H1 (cell line): ENCODE data around the gene P2RY8. TPM values are rescaled to one million over a fixed set of nuclear protein-coding genes. Genes with fewer than 3 reads are reported as not detected.

ENCODE experiments used
- CTCF ChIA-PET: fragments of 300-600 bp; sonication (Branson Sonifier 250); formaldehyde crosslinking; loops from one replicate; lab custom pipeline; 2021; ENCODE audit not compliant: partially characterized antibody; lab: Charles Lee
- POLR2A ChIA-PET: fragments of 300-600 bp; sonication (Branson Sonifier 250); formaldehyde crosslinking; loops from one replicate; lab custom pipeline; 2021; ENCODE audit warnings: inconsistent platforms; ENCODE audit not compliant: partially characterized antibody; lab: Charles Lee
- DNase-seq, 2 experiments: peaks; one replicate each; pipeline versions ENCODE4 v3.0.0 to v3.0.0-alpha.2; 2010 to 2022; ENCODE audit warnings: low spot score in 2 of 2, low read depth in 1 of 2, mixed read lengths in 1 of 2
- FAIRE-seq: peaks from 2 replicates; lab custom pipeline; 2011; peaks lifted over from hg19 to GRCh38; lab: Jason Lieb, UNC
- H2AFZ ChIP-seq: 2 replicates; pipeline ENCODE4 v1.8.1; 2012; ENCODE audit warnings: low read length, inconsistent platforms
- H2AK5ac ChIP-seq: 2 replicates; pipeline ENCODE4 v1.6.1; 2013; ENCODE audit warnings: low read depth, low read length
- H2BK120ac ChIP-seq: replicated peaks from 2 replicates; pipeline ENCODE3; 2013; ENCODE audit warnings: low read depth, low read length, inconsistent platforms
- H2BK12ac ChIP-seq: 2 replicates; pipeline ENCODE4 v1.6.1; 2013; ENCODE audit warnings: low read depth, low read length
- H2BK15ac ChIP-seq: 2 replicates; pipeline ENCODE4 v1.6.1; 2013; ENCODE audit warnings: low read length
- H2BK20ac ChIP-seq: 2 replicates; pipeline ENCODE4 v1.6.1; 2013; ENCODE audit warnings: low read length
- H2BK5ac ChIP-seq: 2 replicates; pipeline ENCODE4 v1.6.1; 2013; ENCODE audit warnings: low read depth, low read length
- H3K14ac ChIP-seq: 2 replicates; pipeline ENCODE4 v1.6.1; 2013; ENCODE audit warnings: inconsistent platforms; ENCODE audit not compliant: insufficient read length
- H3K18ac ChIP-seq: 2 replicates; pipeline ENCODE4 v1.6.1; 2013; ENCODE audit warnings: low read length; ENCODE audit errors: extremely low read depth
- H3K23ac ChIP-seq: 2 replicates; pipeline ENCODE4 v1.6.1; 2013; ENCODE audit warnings: inconsistent platforms; ENCODE audit not compliant: insufficient read length
- H3K23me2 ChIP-seq: 2 replicates; pipeline ENCODE4 v1.6.1; 2013; ENCODE audit warnings: low read depth, low read length
- H3K27ac ChIP-seq: 2 replicates; pipeline ENCODE4 v1.6.1; 2011; ENCODE audit warnings: low read depth, low read length, inconsistent platforms
- H3K27me3 ChIP-seq, 4 experiments: replicated peaks in 1 of 4; 1 replicate in 1 of 4; 2 replicates in 3 of 4; pipeline versions ENCODE4 v1.6.1 to v1.8.1; 2011 to 2013; ENCODE audit warnings: low read length in 3 of 4, mild to moderate bottlenecking in 3 of 4, inconsistent platforms in 2 of 4, mixed read lengths in 2 of 4, moderate library complexity in 1 of 4; ENCODE audit not compliant: control insufficient read depth in 3 of 4, insufficient read depth in 3 of 4; ENCODE audit errors: extremely low read depth in 1 of 4
- H3K36me3 ChIP-seq, 4 experiments: 2 replicates each; pipeline versions ENCODE4 v1.6.1 to v1.8.1; 2011 to 2013; ENCODE audit warnings: mild to moderate bottlenecking in 4 of 4, low read length in 3 of 4, moderate library complexity in 2 of 4, control low read depth in 1 of 4, inconsistent platforms in 1 of 4; ENCODE audit not compliant: insufficient read depth in 4 of 4, control insufficient read depth in 2 of 4
- H3K4ac ChIP-seq: replicated peaks from 2 replicates; pipeline ENCODE3; 2013; ENCODE audit warnings: low read length, low read depth, mixed read lengths, inconsistent platforms; ENCODE audit not compliant: insufficient read length
- H3K4me1 ChIP-seq, 4 experiments: replicated peaks in 1 of 4; 1 replicate in 1 of 4; 2 replicates in 3 of 4; pipeline versions ENCODE4 v1.6.1 to v1.8.1; 2011 to 2013; ENCODE audit warnings: low read length in 3 of 4, inconsistent platforms in 2 of 4, mixed read lengths in 1 of 4; ENCODE audit not compliant: insufficient read depth in 4 of 4, control insufficient read depth in 3 of 4
- H3K4me2 ChIP-seq, 2 experiments: 2 replicates each; pipeline versions ENCODE4 v1.6.1 to v1.8.1; 2011 to 2013; ENCODE audit warnings: low read depth in 2 of 2, low read length in 2 of 2, control low read depth in 1 of 2, inconsistent platforms in 1 of 2, mild to moderate bottlenecking in 1 of 2; ENCODE audit not compliant: insufficient read depth in 1 of 2
- H3K4me3 ChIP-seq, 4 experiments: fragments of 200-600, 300-600 bp in 1 of 4; sonication (generic), shearing (Covaris generic), sonication (Bioruptor Twin) in 1 of 4; 2 replicates each; pipeline versions ENCODE4 v1.5.1 to v1.8.1; 2011 to 2016; ENCODE audit warnings: low read length in 4 of 4, low read depth in 3 of 4, control low read depth in 2 of 4, inconsistent platforms in 2 of 4, mild to moderate bottlenecking in 2 of 4, mixed read lengths in 1 of 4, moderate library complexity in 1 of 4; ENCODE audit not compliant: insufficient read depth in 2 of 4; ENCODE audit errors: extremely low read depth in 1 of 4
- H3K56ac ChIP-seq: replicated peaks from 2 replicates; pipeline ENCODE3; 2013; ENCODE audit warnings: low read depth, mild to moderate bottlenecking, mixed read lengths, low read length, inconsistent platforms; ENCODE audit not compliant: insufficient read length
- H3K79me1 ChIP-seq: 2 replicates; pipeline ENCODE4 v1.6.1; 2013; ENCODE audit warnings: low read depth, low read length, control low read depth
- H3K79me2 ChIP-seq, 2 experiments: 2 replicates each; pipeline versions ENCODE4 v1.6.1 to v1.8.1; 2012 to 2013; ENCODE audit warnings: low read length in 2 of 2, mild to moderate bottlenecking in 2 of 2, inconsistent platforms in 1 of 2; ENCODE audit not compliant: insufficient read depth in 2 of 2, control insufficient read depth in 1 of 2
- H3K9ac ChIP-seq, 4 experiments: replicated peaks in 1 of 4; 1 replicate in 1 of 4; 2 replicates in 3 of 4; pipeline versions ENCODE4 v1.6.1 to v1.8.1; 2011 to 2013; ENCODE audit warnings: low read depth in 3 of 4, low read length in 3 of 4, control low read depth in 2 of 4, mild to moderate bottlenecking in 2 of 4, moderate library complexity in 2 of 4, inconsistent platforms in 1 of 4; ENCODE audit errors: extremely low read depth in 1 of 4
- H3K9me3 ChIP-seq, 2 experiments: 2 replicates each; pipeline versions ENCODE4 v1.6.1 to v1.8.1; 2012 to 2013; ENCODE audit warnings: mild to moderate bottlenecking in 2 of 2, moderate library complexity in 2 of 2, control low read depth in 1 of 2, inconsistent platforms in 1 of 2, low read depth in 1 of 2, low read length in 1 of 2, mixed read lengths in 1 of 2; ENCODE audit not compliant: insufficient read depth in 2 of 2
- H4K20me1 ChIP-seq, 2 experiments: replicated peaks in 1 of 2; 2 replicates each; pipeline versions ENCODE3 to v1.8.1; 2011 to 2013; ENCODE audit warnings: inconsistent platforms in 2 of 2, low read length in 2 of 2, mild to moderate bottlenecking in 1 of 2; ENCODE audit not compliant: insufficient read depth in 2 of 2, control insufficient read depth in 1 of 2
- H4K5ac ChIP-seq: 2 replicates; pipeline ENCODE4 v1.6.1; 2013; ENCODE audit warnings: low read length, low read depth, mixed read lengths, inconsistent platforms; ENCODE audit not compliant: insufficient read length
- H4K8ac ChIP-seq: 2 replicates; pipeline ENCODE4 v1.8.0; 2013; ENCODE audit warnings: mild to moderate bottlenecking, moderate library complexity, low read length, inconsistent platforms; ENCODE audit not compliant: insufficient read depth; ENCODE audit errors: extremely low read depth
- H4K91ac ChIP-seq: replicated peaks from 2 replicates; pipeline ENCODE3; 2013; ENCODE audit warnings: low read length, mixed read lengths, inconsistent platforms; ENCODE audit not compliant: insufficient read length
- CBX8 ChIP-seq: fragments of 300-800, 300-1000 bp; sonication (generic); IDR thresholded peaks from 2 replicates; pipeline ENCODE4 v1.7.1; 2016; ENCODE audit warnings: low read depth, low read length, borderline replicate concordance
- CEBPB ChIP-seq: IDR thresholded peaks from 2 replicates; pipeline ENCODE4 v1.6.1; 2012; ENCODE audit warnings: low read depth, low read length
- MAFK ChIP-seq: IDR thresholded peaks from 2 replicates; pipeline ENCODE4 v1.6.1; 2012; ENCODE audit warnings: low read depth, mild to moderate bottlenecking, improper control_type of control experiment, low read length
- SP4 ChIP-seq: IDR thresholded peaks from 2 replicates; pipeline ENCODE4 v1.6.1; 2012; ENCODE audit warnings: low read length, inconsistent platforms
- TEAD4 ChIP-seq: IDR thresholded peaks from 2 replicates; pipeline ENCODE4 v1.6.1; 2012; ENCODE audit warnings: low read depth, low read length, inconsistent platforms, mixed read lengths
- WGBS, 2 experiments: shearing (Covaris generic) in 1 of 2; methylation state at CpG; one replicate each; pipeline versions ENCODE4 v1.1.6 to v1.1.7; 2013 to 2015; ENCODE audit warnings: low lambda C conversion rate in 2 of 2, mixed read lengths in 2 of 2, inconsistent platforms in 1 of 2, low coverage in 1 of 2, missing lambda C conversion rate in 1 of 2; ENCODE audit not compliant: insufficient replicate concordance in 2 of 2, insufficient coverage in 1 of 2, insufficient read length in 1 of 2; ENCODE audit errors: extremely low coverage in 1 of 2, missing lambda C conversion rate in 1 of 2; 5-methylcytosine and 5-hydroxymethylcytosine counted together
- polyA plus RNA-seq, 7 experiments: library from polyadenylated mRNA; depleted of rRNA in 3 of 7; stranded (reverse) in 5 of 7; unstranded in 2 of 7; fragments of >200 nt in 5 of 7; fragments of 200-250 nt in 2 of 7; gene quantifications; 1 replicate in 5 of 7; 2 replicates in 1 of 7; 4 replicates in 1 of 7; pipeline versions ENCODE4 v1.2.1 to v1.2.3, GENCODE V29; 2011 to 2013; ENCODE audit warnings: missing spikeins in 2 of 7, mixed read lengths in 2 of 7
- total RNA-seq: library from RNA; stranded (reverse); fragmentation: NEBNext Ultra II Directional; extraction: Animal tissue kit (Norgen Biotek cat#: 25700); gene quantifications from 2 replicates; pipeline ENCODE4 v1.2.1, GENCODE V29; 2021

The P2RY8 gene
- total and polyA plus RNA-seq, 2 of the 8 experiments (the other 6 are each of a cell fraction or from before 2014, with no cell fraction given) = 0.09 to 0.15 TPM

DNA sequence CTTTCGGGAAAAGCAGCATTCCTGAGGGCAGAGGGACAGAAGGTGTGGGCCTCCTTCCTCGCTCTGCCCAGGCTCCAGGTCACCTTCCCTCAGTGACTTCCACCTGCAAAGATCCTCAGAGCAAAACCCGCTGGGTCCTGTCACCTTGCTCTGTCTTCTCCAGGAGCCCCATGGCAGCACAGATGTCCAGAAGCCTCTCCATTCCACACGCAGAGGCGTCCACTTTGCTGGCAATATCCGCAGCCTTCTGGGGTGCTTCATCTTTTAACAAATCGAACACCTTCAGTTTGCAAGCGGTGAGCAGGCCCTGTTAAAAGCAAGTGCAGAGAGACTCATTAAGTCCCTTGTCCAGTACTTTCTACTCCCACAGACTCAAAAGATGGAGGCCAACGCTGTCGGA is 111.6 kb downstream of the P2RY8 start:
- Histone ChIP-seq H3K18ac (no peak overlapping the region), H3K4me3 (no peak overlapping the region), H2BK12ac (no peak overlapping the region), H3K9ac (no peak overlapping the region), H4K5ac (no peak overlapping the region), H3K27ac (no peak overlapping the region), H3K79me1 (no peaks in the 10 kb centered on the region), H3K9me3 (peaks cover 0 to 10% of the 10 kb centered on the region in 2 experiments; a peak in 1 of 4 replicates), H3K23ac (no peak overlapping the region), H3K4me1 (no peaks in the 10 kb centered on the region), H3K4ac (no peak overlapping the region), H3K56ac (no peak overlapping the region), H2BK15ac (no peak overlapping the region), H3K4me2 (no peak overlapping the region), H2BK5ac (no peak overlapping the region), H3K27me3 (no peaks in the 10 kb centered on the region), H4K20me1 (peaks cover 3 to 11% of the 10 kb centered on the region in 2 experiments), H3K36me3 (peaks cover 30 to 78% (median 60%) of the 10 kb centered on the region in 4 experiments), H2BK120ac (no peak overlapping the region), H4K91ac (no peak overlapping the region), H3K14ac (no peak overlapping the region), H3K23me2 (peaks cover 12% of the 10 kb centered on the region; the same call in 1 of the 2 replicates), H4K8ac (no peak overlapping the region), H2BK20ac (no peak overlapping the region), H2AK5ac (no peak overlapping the region), H2AFZ (no peak overlapping the region), H3K79me2 (no peaks in the 10 kb centered on the region)
- FAIRE-seq (no peak), DNase-seq (no peak)
- 92% methylated on average over 10 of the region's 10 CpGs; no CpG with 5 or more reads in 1 of the 2 experiments for WGBS, 2 experiments
- POLR2A ChIA-PET = no interaction called here
- CTCF ChIA-PET = no interaction called here
- TF ChIP-seq MAFK (no peak), TEAD4 (no peak), SP4 (no peak), CBX8 (no peak), CEBPB (no peak)
